ENCODE data around the gene RBFOX2.

The RBFOX2 gene

DNA sequence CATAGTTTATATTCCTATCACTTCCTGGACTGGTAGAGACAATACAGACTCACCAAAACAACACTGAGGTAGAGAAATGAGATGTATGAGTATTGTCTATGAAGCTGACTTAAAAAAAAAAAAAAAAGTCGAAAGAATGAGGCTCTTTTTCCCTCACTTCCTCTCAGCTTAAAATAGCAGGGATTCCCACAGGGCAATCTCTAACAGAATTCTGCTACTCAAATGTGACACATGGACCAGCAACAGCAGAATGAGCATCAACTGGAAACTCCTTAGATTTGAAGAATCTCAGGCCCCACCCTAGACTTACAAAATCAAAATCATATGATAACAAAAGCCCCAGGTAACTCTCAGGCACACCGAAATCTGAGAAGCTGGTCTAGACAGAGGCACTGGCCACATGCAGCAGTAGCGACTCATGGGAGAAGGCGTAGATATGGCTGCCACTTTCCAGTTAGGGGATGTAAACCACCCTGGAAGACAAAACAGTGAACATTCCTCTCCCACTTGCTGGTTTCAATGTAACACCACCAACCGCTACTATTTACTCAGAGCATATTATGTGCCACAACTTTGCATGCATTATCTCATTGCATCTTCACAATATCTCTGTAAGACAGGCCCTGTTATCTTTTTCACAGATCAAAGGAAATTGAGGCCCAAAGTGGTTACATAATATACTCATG is 128.0 kb downstream of the RBFOX2 start:
- peak in 1 of 3 donors; percentile 1 for DNase-seq (ENCODE audit: low read depth in 3 of 3)

DNA sequence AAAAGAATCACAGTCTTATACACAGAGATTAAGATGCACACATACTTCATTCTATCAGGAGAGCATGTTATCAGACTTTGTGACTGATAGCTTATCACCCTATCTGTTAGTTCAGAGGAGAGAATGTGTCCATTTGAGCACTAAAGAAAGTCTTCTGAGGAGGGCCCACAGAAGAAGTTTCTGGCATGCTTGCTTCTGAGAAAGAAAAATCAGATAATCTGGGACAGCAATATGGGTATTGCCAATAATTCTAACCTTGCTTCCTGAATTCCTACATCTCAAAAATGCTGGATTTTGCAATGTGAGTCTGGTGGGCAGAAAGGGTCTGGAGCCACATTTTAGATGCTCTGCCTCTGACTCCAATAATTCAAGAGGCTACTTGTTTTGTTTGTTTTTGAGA is 128.9 kb downstream of the RBFOX2 start:
- no peak for DNase-seq (ENCODE audit: low read depth in 3 of 3)

DNA sequence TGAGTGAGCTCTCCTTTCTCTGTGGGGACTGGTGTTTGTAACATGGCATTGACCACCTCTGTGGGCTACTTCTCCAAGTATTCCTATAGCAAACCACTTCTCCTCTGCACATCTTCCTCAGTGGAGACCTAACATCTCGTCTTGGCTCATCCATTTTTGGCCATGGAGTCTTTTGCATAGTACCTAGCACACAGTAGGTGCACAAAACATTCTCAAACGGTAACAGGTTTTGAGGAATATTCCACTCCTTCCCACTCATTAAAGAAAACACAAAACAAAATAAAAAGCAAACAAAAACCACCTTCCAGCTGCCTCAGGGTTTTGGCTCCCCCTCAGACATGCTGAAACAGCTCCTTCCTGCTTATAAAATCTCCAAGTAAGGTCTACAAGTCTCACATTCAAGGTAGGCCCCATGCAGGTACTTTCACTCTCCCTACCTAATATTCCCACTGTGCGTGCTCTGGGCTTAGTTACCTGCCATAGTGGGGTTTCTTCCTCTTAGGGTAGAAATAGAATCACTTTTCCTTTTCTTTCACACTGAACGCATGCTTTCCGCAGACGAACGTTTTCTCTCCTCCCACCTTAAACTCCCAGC is 132.4 kb downstream of the RBFOX2 start:
- no peak for DNase-seq (ENCODE audit: low read depth in 3 of 3)

DNA sequence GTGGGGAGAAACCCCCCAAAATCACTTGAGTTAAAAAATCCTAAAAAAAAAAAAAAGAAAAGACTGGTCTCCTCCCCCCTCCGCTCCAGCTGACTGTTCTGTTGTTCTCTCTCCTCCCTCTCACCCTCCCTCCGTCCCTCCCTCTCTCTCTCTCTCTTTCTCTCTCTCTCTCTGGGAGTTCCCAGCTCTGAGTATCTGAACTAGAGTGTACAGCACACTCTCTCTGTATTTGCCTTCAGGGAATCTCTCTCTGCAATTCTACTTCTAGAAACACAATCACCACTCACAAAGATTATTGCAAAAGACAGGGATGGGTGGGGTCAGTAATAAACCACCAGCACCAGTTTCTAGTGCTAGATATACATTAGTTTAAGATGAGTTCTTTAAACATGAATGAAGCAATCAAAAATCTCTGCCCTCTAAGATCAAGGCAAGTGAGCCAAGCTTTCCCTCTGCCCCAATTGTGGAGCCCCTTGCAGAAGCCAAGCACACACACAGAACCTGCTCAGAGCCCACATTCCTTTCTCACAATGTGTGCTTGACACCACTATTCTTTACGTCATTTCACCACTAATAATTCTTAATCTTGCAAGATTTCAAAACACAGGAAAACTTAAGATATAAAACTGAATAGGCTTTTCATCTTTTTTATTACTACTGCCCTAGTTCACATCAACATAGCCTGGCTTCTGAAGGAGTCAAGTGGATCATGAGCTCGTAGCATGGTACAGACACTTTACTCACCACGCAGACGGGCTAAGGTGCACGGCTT is 133.5 kb downstream of the RBFOX2 start:
- DNase-seq (ENCODE audit: low read depth in 3 of 3): no peak

DNA sequence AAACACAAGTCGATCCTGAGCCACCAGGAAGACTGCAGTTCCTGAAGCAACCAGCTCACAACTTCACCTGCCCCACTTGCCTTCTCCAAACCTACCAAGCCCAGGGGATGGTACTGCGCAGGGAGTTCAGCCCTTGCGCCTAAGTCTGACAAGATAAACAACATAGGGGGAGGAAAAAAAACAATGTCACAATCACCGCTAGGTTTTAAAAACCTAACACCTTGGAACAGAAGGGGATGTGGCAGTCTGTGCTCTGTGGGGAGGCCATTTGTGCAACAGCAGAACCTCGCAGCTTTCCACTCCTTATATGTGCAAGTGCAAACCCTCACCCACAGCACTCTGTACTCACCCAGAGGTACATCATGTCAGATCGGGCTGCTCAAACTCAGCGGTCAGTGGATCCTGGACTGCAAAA is 134.2 kb downstream of the RBFOX2 start:
- no peak for DNase-seq (ENCODE audit: low read depth in 3 of 3)

DNA sequence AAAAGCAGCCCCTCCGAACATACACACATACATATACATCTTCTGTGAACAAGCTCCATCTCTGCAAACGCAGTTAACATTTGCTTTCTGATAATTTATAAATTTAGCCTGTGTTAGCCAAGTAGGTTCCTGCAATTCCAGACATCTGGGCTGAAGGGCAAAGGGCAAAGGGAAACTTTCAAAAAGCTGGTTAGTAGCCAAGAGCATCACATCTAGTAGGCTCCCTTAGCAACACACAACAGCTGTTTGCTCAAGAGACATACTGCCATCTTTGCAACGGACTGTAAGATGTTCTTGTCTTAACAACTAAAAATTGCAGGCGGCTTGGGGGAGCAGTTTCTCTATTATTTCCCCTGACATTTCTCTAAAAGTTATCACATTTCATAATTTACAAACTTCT is 134.9 kb downstream of the RBFOX2 start:
- DNase-seq (ENCODE audit: low read depth in 3 of 3): no peak

DNA sequence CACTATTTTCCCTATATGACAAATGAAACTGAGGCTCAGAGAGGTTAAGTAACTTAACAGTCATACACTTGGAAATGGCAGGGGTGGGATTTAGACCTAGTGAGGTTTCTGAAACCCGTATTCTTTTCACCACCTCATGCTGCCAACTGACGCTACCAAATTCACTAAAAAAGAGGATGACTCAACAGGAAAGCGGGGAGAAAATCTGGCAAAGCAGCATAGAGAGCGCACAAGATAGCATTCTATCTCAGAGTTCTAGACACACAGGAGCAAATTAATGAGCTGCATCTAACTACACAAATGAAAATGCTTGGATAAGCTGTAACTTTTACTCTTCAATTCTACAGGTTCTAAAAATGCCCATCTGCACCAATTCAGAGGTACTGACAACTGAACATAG is 136.4 kb downstream of the RBFOX2 start:
- no peak for DNase-seq (ENCODE audit: low read depth in 3 of 3)

DNA sequence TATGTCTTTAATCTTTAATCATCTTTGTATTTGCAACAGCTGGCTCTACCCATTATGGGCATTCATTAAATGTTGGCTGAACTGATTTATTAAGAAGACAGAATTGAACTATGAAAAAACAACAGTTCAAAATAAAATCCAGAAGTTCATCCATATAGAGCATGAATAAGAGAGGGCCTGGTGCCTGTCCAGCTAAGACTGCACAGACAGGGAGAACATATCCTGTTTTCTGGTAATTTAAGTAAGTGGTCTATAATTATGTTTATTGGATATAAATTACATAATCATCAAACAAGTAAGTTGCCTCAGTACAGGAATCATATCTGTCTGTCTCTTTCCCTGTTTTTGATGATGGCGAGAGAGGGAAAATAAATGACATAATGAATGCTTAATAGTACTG is 137.2 kb downstream of the RBFOX2 start:
- DNase-seq (ENCODE audit: low read depth in 3 of 3): no peak

DNA sequence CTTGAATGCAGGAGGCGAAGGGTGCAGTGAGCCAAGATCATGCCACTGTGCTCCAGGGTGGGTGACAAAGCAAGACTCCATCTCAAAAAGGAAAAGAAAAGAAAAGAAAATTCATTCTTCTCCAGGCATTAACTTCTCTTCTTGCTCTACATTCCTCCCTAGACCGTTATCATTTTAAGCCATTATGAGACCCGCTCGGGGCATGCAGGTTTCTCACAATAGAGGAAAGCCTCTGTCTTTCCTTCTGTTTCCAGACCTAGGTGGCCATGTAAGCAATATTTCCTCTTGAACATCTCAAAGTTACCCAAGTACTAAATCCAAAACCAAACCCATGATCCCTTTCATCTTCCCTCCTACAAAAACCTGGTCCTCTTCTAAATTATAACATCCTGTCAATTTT is 139.6 kb downstream of the RBFOX2 start:
- no peak for DNase-seq (ENCODE audit: low read depth in 3 of 3)

DNA sequence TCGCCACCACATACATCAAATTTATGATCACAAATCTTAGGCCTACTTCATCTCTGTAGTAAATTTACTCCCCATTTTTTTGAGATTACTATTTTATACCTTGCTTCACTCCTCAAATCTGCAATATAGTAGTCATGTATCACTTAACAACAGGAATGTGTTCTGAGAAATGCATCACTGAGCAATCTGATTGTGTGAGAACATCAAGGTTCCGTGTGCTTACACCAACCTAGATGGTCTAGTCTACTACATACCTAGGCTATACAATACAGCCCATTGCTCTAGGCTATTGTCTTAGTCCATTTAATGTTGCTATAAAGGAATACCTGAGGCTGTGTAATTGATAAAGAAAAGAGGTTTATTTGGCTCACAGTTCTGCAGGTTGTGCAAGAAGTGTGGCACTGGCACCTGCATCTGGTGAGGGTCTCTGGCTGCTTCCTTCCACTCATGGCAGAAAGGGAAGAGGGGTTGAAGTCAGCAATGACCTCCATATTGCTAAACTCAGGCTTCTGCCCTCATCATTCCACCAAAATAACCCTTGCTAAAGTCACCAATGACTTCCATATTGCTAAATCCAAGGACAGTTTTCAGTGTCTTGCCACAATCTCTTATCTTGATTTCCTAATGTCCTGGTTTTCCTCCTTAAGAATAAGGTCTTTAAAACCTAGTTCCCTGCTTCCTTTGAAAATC is 140.3 kb downstream of the RBFOX2 start:
- DNase-seq (ENCODE audit: low read depth in 3 of 3): no peak

DNA sequence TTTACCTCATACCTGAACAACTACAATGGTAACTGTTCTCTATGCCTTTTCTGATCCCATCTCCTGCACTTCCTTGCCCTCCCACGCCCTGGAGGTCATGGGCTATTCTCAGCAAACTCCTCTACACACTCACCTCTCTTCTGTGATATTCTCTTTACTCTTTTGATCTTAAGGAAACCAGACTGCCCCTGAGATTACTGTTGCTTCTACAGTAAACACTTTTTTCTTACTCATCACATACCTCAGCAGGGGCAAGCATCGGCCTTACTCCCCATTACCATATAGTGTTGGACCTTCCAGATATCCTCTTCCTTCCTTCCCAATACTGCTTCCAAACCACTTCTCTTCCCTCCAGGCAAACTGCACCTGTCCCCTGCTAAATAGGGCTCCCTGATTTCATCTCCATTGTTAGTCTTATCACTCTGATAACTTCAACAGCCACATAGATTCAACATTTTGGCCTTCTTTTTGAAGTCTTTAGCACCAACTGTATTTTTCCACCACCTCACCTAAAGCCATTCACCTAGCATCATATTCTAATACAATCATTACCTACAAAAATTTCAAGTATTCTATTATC is 141.2 kb downstream of the RBFOX2 start:
- DNase-seq (ENCODE audit: low read depth in 3 of 3): no peak

DNA sequence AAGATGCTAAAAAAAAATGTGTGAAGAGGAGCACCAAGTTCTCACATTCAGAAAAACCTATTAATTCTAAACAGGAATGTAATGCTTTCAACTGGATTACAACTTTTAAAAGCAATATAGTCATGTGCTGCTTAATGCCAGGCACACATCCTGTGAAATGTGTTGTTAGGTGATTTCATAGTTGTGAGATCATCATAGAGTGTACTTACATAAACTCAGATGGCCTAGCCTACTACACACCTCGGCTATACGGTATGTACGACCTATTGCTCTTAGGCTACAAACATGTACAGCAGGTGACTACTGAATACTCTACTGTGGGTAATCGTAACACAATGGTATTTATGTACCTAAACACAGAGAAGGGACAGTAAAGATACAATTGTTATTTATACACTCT is 142.3 kb downstream of the RBFOX2 start:
- no peak for DNase-seq (ENCODE audit: low read depth in 3 of 3)

DNA sequence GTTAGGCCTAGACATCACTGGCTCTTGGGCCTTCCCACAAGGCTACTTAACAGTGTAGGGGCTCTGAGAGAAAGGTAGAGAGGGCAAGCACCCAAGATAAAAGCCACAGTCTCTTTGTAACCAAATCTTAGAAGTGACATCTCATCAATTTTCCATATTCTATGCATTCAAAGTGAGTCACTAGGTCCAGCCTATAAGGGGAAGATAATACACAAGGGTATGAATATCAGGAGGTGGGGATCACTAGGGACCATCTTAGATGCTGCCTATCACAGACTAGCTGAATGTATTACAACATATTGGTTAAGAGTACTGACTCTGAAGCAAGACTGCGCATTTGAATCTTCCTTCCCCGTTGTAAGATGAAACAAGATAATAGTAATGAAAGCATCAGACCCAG is 144.1 kb downstream of the RBFOX2 start:
- DNase-seq (ENCODE audit: low read depth in 3 of 3): no peak

DNA sequence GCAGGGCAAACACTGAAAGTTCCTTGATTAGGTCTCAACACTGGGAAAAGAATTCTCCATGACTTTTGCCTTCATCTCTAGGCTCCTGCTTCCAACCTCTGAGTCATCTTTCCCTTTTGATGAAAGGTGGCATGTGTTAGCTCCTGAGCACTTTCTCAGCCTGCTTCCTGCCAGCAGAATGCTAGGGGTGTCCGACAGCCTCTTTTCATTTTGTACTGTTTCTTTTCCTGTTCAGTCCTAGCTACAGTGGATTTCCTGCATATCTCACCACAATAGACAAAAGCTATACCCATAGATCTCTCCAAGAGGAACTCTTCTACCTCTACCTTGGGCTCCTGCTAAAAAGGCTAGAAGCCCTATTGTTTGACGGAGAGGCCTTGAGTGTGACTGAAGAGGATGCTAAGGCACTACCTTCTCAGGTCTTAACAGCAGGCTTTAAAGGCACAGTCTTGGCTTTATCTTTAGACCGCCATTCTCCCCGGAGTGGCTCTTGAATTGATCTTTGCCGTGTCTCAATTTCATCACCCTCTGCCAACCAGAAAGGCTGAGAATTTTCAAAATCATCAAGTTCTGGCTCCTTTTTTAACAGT is 145.5 kb downstream of the RBFOX2 start:
- DNase-seq (ENCODE audit: low read depth in 3 of 3): no peak

DNA sequence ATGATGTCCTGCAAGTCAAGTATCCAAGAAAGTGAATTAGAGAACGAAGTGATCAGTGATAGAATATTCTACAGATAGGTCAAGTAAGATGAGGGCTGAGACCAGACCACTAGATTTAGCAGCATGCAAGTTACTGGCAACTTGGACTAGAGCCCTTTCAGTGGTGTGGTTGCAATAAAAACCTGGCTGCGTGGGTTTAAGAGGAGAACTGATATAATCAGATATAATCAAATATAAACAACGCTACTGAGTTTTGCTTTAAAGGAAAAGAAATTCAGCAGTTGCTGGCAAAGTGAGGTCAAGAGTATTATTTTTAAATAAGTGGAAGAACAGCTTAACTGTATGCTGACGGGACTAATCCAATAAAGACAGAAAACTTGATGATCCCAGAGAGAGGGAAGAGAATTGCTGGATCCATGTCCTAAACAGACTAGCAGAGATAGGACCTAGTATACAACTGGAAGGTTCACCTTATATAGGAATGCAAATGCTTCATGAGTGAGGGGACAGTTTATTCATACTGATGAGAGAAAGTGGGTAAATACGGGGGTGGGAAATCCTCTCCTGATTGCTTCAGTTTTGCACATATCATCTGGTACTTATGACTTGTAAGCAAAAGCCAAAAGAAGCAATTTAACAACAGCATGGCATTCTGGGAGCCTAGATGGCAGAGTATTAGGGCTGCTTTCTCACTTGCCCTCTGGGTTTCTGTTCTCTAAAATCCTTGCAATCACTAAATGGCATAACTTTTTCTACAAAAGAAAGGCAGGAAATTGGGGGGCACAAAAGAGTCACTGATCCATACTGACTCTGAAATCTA is 146.2 kb downstream of the RBFOX2 start:
- DNase-seq (ENCODE audit: low read depth in 3 of 3): no peak

DNA sequence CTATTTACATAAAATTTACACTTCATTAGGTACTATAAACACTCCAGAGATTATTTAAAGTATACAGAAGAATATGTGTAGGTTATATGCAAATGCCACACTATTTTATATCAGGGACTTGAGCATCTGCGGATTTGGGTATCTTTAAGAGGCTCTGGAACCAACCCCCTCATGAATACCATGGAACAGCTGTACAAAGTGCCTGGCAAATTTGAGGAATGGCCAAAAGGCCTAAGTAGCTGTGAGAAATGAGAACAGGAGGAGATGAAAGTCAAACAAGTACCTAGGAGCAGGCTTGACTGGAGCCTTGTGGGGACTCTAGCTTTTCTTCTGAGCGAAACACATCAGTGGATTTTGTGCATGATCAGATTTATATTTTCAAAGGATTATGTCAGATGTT is 149.3 kb downstream of the RBFOX2 start:
- no peak for DNase-seq (ENCODE audit: low read depth in 3 of 3)

DNA sequence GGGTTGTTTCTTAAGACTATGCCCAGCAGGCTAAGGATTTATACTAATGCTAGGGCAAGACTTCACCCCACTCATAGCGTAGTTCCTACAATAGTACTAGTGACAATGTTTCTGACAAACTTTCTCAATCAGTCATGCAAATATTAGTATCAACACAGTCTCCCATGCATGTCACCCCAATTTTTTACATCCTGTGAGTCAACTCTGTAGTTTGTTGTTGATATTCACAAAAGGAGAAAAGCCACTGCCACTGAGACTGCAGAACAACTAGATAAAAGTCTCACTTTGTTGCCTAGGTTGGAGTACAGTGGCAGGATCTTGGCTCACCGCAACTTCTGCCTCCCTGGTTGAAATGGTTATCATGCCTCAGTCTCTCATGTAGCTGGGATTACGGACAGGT is 155.2 kb downstream of the RBFOX2 start:
- DNase-seq (ENCODE audit: low read depth in 3 of 3): no peak

DNA sequence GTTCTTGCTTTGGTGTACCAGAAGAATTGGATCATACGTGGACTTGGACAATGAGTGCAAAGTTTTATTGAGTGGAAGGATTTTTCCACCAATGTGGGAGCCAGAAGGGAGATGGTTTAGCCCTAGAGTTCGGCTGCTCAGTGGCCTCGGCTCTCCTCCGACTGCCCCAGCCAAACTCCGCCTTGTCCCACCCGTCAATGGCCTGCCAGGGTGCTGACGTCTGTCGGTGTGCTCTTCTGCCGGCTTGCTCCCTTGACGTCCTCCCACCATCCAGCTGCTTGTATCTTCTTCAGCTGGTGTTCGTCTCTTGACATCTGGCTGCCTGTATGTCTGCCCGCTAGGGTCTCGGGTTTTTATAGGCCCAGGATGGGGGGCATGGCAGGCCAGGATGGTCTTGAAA is 156.2 kb downstream of the RBFOX2 start:
- no peak for DNase-seq (ENCODE audit: low read depth in 3 of 3)

DNA sequence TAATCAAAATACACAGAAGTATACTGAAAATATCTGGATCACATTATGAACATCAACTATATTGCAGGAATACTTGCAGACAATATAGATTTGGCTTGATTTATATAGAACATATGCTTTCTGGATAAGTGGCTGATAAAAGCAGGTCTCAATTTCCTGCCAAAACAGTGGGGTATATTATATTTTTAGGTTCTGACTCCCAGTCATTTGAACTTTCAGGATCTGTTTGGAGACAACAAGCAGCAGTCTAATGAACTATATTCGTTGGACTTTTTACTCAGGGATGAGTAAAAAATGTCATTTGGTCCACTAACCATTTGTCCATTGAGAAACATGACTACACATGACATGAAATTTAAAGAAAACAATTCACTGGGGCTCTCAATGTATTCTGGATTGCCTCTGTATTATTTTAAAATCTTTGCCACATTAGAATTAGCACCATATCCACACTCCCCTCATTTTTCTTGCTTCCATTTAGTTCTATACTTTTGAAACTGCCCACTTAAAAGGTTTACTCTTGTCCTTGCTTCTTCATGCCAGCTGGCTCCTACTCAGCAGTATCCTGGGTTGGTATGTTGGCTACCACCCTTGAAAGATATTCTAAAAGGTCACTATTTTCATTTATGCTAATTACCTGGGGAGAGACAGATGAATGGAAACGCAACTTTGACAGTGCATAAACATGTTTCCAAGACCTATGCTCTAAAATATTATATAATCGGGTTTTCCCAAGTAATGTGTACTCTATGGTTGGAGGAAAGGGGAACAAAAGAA is 157.9 kb downstream of the RBFOX2 start:
- DNase-seq (ENCODE audit: low read depth in 3 of 3): no peak

DNA sequence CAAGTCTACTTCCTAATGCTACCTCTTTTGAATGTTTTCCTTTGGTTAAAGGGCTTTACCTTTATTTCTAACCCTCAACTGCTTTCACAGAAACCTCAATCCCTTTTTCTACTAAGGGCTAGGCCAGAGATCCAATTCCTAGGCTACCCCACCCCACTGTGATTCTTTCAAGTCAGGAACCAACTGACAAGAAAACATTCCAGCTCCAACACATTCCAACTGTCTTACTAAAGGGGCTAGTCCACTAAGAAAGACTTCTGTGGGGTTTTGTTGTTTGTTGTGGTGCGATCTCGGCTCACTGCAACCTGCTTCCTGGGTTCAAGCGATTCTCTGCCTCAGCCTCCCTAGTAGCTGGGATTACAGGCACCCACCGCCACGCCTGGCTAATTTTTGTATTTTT is 159.7 kb downstream of the RBFOX2 start:
- no peak for DNase-seq (ENCODE audit: low read depth in 3 of 3)
